Measurements from ENCODE around the gene DCDC2B.

DNA sequence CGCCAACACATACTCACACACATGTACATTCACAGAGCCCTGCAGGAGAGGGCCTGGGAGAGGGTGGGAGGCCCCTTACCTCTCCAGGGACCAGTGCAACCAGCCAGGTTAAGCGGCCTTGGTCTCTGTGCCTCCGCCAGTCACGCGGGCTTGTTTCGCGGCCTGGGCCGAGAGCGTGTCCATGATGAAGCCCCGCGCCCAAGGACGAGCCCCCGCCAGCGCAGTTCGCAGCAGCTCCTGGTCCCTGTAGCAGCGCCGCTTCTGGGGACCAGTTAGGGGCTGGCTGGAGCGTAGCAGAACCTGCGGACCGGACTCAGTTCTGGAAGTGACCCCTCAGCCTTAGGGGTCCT lies 30.9 kb downstream of the DCDC2B start:
- TF ChIP-seq, protein P1, sequence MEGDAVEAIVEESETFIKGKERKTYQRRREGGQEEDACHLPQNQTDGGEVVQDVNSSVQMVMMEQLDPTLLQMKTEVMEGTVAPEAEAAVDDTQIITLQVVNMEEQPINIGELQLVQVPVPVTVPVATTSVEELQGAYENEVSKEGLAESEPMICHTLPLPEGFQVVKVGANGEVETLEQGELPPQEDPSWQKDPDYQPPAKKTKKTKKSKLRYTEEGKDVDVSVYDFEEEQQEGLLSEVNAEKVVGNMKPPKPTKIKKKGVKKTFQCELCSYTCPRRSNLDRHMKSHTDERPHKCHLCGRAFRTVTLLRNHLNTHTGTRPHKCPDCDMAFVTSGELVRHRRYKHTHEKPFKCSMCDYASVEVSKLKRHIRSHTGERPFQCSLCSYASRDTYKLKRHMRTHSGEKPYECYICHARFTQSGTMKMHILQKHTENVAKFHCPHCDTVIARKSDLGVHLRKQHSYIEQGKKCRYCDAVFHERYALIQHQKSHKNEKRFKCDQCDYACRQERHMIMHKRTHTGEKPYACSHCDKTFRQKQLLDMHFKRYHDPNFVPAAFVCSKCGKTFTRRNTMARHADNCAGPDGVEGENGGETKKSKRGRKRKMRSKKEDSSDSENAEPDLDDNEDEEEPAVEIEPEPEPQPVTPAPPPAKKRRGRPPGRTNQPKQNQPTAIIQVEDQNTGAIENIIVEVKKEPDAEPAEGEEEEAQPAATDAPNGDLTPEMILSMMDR (IDR thresholded peaks at IDR 0.05): no peak
- TF ChIP-seq HDAC2 (IDR thresholded peaks at IDR 0.05): no peak
- no peak for TF ChIP-seq CHD4 (IDR thresholded peaks at IDR 0.05; ENCODE audit: borderline replicate concordance)
- no peak for TF ChIP-seq POLR2A (IDR thresholded peaks at IDR 0.05; ENCODE audit: low read length)
